Lower lobe of right lung (tissue), 2 donors: ENCODE results near the gene LRRC47. TPM values are rescaled to one million over a fixed set of nuclear protein-coding genes. Genes with fewer than 3 reads are reported as not detected.
"Not testable (repeated sequence)": the region's sequence is repeated elsewhere in the genome, so short reads cannot be mapped to it uniquely, and the experiment has no call there.

Experiments used
- ATAC-seq, 2 donors: fragments of 200-7000 bp; cut with Tn5 transposase; one replicate each; pipeline ENCODE4 v1.9.1; 2020 to 2022; ENCODE audit warnings: mild to moderate bottlenecking in 2 of 2, moderate library complexity in 2 of 2
- DNase-seq: peaks from one replicate; pipeline ENCODE4 v3.0.0-alpha.2; 2020
- H3K27ac ChIP-seq: fragments of 200-600 bp; one replicate; pipeline ENCODE4 v1.8.0; 2022
- H3K27me3 ChIP-seq: fragments of 200-600 bp; one replicate; pipeline ENCODE4 v1.8.0; 2022; ENCODE audit warnings: low read depth
- H3K36me3 ChIP-seq: fragments of 200-600 bp; one replicate; pipeline ENCODE4 v1.8.0; 2022; ENCODE audit warnings: mild to moderate bottlenecking
- H3K4me1 ChIP-seq: fragments of 200-600 bp; one replicate; pipeline ENCODE4 v1.8.0; 2022
- H3K4me3 ChIP-seq: fragments of 200-600 bp; one replicate; pipeline ENCODE4 v1.8.0; 2022; ENCODE audit warnings: mild to moderate bottlenecking
- H3K9me3 ChIP-seq: fragments of 200-600 bp; one replicate; pipeline ENCODE4 v1.8.0; 2022
- CTCF ChIP-seq: fragments of 200-600 bp; IDR thresholded peaks from one replicate; pipeline ENCODE4 v1.8.0; 2022; ENCODE audit warnings: antibody characterized with exemption, mild to moderate bottlenecking
- intact Hi-C: fragments of 100-400 bp; cut with DNase I; formaldehyde crosslinking; loops from one replicate; pipeline ENCODE4 v1.11.0; 2022
- total RNA-seq: library from RNA; stranded (reverse); fragmentation: NEBNext Ultra II Directional; extraction: Animal tissue kit (Norgen Biotek cat#: 25700); gene quantifications from one replicate; pipeline ENCODE4 v1.2.1, GENCODE V29; 2021
- donor health status: DM: no; HTN: yes; CAD: no; lungs with severe emphysema.

The LRRC47 gene
- total RNA-seq, 1 donor from 2014 or later = 34.4 TPM

GRCh38 chr1:3805038-3805437, 8.7 kb upstream of the LRRC47 start:
- ATAC-seq = no peak

GRCh38 chr1:3804627-3804944, 8.3 kb upstream of the LRRC47 start:
- H3K36me3 ChIP-seq, H3K4me3 ChIP-seq, H3K27me3 ChIP-seq, DNase-seq, ATAC-seq, H3K9me3 ChIP-seq, intact Hi-C loops, H3K27ac ChIP-seq, H3K4me1 ChIP-seq: not testable (repeated sequence)

More at GRCh38 chr1:3805038-3805437, 8.7 kb upstream of the LRRC47 start:
- Histone ChIP-seq H3K36me3 (no peaks in the 10 kb centered on the region), H3K27ac (no peak overlapping the region), H3K27me3 (no peaks in the 10 kb centered on the region), H3K4me3 (no peak overlapping the region), H3K9me3 (no peaks in the 10 kb centered on the region), H3K4me1 (no peaks in the 10 kb centered on the region)
- TF ChIP-seq CTCF = no peak
- peak; percentile 6 for DNase-seq
- intact Hi-C loops = no loop called here

- Histone ChIP-seq H3K27ac (no peak overlapping the region), H3K4me1 (no peaks in the 10 kb centered on the region), H3K9me3 (no peaks in the 10 kb centered on the region), H3K4me3 (no peak overlapping the region), H3K36me3 (no peaks in the 10 kb centered on the region), H3K27me3 (no peaks in the 10 kb centered on the region)
- DNase-seq = no peak
- no peak for TF ChIP-seq CTCF
- no peak for ATAC-seq
- intact Hi-C loops = no loop called here
Observed at GRCh38 chr1:3803905-3804626, 7.8 kb upstream of the LRRC47 start.

- H3K4me1 ChIP-seq, intact Hi-C loops, H3K36me3 ChIP-seq, H3K27ac ChIP-seq, ATAC-seq, H3K27me3 ChIP-seq, DNase-seq, H3K9me3 ChIP-seq, H3K4me3 ChIP-seq: not testable (repeated sequence)
Observed at GRCh38 chr1:3800795-3801194, 4.5 kb upstream of the LRRC47 start.

- intact Hi-C loops = no loop called here
- DNase-seq (peak; percentile 23), ATAC-seq (no peak)
- Histone ChIP-seq H3K27me3 (no peaks in the 10 kb centered on the region), H3K36me3 (no peaks in the 10 kb centered on the region), H3K4me1 (peaks cover 10% of the 10 kb centered on the region), H3K27ac (no peak overlapping the region), H3K9me3 (no peaks in the 10 kb centered on the region), H3K4me3 (no peak overlapping the region)
- TF ChIP-seq CTCF = no peak
Observed at GRCh38 chr1:3799976-3800685, 3.8 kb upstream of the LRRC47 start.

- ATAC-seq (no peak), DNase-seq (peak; percentile 48)
- TF ChIP-seq CTCF = no peak
- H3K27ac ChIP-seq = peak overlapping the region; percentile 80
- H3K36me3 ChIP-seq = peaks cover 12% of the 10 kb centered on the region
- H3K9me3 ChIP-seq = no peaks in the 10 kb centered on the region
- H3K27me3 ChIP-seq = no peaks in the 10 kb centered on the region
- intact Hi-C loops = no loop called here
- H3K4me3 ChIP-seq = peak overlapping the region; percentile 72
- H3K4me1 ChIP-seq = peaks cover 36% of the 10 kb centered on the region
Observed at GRCh38 chr1:3795453-3796214, 664 bp downstream of the LRRC47 start.
